Body of pancreas (tissue), 4 donors: ENCODE measurements around the gene CDCA3.

Source experiments
- POLR2A ChIP-seq, 3 donors: fragments of 450-650 bp; IDR thresholded peaks; one replicate each; pipeline ENCODE4 v1.6.1; 2016; ENCODE audit warnings: antibody characterized with exemption in 3 of 3, mild to moderate bottlenecking in 2 of 3
- TF ChIP-seq, protein P1 (sequence below), 7 experiments: fragments of 450-650 bp in 4 of 7; fragments of 200-600 bp in 3 of 7; sonication (generic) in 3 of 7; IDR thresholded peaks; one replicate each; pipeline ENCODE4 v1.5.1; 2016 to 2019; ENCODE audit warnings: antibody characterized with exemption in 7 of 7

DNA sequence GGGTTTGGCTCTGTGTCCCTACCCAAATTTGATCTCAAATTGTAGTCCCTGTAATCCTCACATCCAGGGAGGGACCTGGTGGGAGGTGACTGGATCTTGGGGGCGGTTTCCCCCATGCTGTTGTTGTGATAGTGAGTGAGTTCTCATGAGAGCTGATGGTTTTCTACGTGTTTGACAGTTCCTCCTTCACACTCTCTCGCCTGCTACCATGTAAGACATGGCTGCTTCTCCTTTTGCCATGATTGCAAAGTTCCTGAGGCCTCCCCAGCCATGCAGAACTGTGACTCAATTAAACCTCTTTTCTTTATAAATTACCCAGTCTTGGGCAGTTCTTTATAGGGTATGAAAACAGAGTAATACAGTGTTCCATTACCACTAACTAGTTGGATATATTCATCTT, 43.2 kb upstream of the CDCA3 start:
- TF ChIP-seq, protein P1, sequence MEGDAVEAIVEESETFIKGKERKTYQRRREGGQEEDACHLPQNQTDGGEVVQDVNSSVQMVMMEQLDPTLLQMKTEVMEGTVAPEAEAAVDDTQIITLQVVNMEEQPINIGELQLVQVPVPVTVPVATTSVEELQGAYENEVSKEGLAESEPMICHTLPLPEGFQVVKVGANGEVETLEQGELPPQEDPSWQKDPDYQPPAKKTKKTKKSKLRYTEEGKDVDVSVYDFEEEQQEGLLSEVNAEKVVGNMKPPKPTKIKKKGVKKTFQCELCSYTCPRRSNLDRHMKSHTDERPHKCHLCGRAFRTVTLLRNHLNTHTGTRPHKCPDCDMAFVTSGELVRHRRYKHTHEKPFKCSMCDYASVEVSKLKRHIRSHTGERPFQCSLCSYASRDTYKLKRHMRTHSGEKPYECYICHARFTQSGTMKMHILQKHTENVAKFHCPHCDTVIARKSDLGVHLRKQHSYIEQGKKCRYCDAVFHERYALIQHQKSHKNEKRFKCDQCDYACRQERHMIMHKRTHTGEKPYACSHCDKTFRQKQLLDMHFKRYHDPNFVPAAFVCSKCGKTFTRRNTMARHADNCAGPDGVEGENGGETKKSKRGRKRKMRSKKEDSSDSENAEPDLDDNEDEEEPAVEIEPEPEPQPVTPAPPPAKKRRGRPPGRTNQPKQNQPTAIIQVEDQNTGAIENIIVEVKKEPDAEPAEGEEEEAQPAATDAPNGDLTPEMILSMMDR (IDR thresholded peaks at IDR 0.05) = no peak
- no peak for TF ChIP-seq POLR2A (IDR thresholded peaks at IDR 0.05)
